ENCODE data around the gene SLC38A3.

DNA sequence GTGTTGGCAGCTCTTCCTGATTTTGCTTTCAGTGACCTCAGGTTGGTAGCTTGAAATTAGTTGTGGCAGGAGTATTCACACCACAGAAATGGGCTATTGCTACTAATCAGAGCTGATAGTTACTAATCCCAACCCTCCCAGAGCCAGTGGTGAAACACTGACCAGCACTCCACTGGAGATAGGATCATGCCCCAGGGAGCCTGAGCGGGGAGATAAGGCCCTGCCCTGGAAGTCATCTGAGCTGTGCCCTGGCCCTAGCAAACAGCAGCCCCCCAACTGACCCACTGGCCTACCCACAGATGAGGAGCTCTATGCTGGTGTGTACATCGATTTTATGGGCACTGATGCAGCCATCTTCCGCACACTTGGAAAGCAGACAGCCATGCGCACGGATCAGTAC lies 23.1 kb upstream of the SLC38A3 start:
- TF ChIP-seq EP300 (IDR thresholded peaks at IDR 0.05; ENCODE audit: borderline replicate concordance in 1 of 2, low read depth in 2 of 2, low read length in 2 of 2) (no peak), HDAC2 (IDR thresholded peaks at IDR 0.05; ENCODE audit: borderline replicate concordance in 1 of 2, low read depth in 2 of 2, low read length in 2 of 2) (no peak), EGR1 (IDR thresholded peaks at IDR 0.05; ENCODE audit: borderline replicate concordance, low read depth, low read length) (no peak), EZH2 (IDR thresholded peaks at IDR 0.05; ENCODE audit: low read depth, low read length, severe bottlenecking) (no peak), POLR2A (IDR thresholded peaks at IDR 0.05; ENCODE audit: control extremely low read depth in 1 of 2, low read depth in 2 of 2, low read length in 2 of 2) (no peak), HDAC6 (IDR thresholded peaks at IDR 0.05; ENCODE audit: low read depth, low read length) (no peak)
- TF ChIP-seq, protein P1, sequence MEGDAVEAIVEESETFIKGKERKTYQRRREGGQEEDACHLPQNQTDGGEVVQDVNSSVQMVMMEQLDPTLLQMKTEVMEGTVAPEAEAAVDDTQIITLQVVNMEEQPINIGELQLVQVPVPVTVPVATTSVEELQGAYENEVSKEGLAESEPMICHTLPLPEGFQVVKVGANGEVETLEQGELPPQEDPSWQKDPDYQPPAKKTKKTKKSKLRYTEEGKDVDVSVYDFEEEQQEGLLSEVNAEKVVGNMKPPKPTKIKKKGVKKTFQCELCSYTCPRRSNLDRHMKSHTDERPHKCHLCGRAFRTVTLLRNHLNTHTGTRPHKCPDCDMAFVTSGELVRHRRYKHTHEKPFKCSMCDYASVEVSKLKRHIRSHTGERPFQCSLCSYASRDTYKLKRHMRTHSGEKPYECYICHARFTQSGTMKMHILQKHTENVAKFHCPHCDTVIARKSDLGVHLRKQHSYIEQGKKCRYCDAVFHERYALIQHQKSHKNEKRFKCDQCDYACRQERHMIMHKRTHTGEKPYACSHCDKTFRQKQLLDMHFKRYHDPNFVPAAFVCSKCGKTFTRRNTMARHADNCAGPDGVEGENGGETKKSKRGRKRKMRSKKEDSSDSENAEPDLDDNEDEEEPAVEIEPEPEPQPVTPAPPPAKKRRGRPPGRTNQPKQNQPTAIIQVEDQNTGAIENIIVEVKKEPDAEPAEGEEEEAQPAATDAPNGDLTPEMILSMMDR (IDR thresholded peaks at IDR 0.05; ENCODE audit: control extremely low read depth in 1 of 3, insufficient read depth in 1 of 3, low read depth in 1 of 3, low read length in 3 of 3) = no peak

Data from H1 (cell line).